Suprapubic skin (tissue), 4 donors: Measurements from ENCODE around the gene ULK4. TPM values are rescaled to one million over a fixed set of nuclear protein-coding genes. Genes with fewer than 3 reads are reported as not detected.
A peak's percentile ranks its signal among the peaks of the same experiment; 100 is the strongest.

Experiments used
- DNase-seq, 2 donors: peaks; one replicate each; pipeline ENCODE4 v3.0.0-alpha.2; 2019; ENCODE audit warnings: low spot score in 2 of 2
- H3K27ac ChIP-seq: fragments of 200-600 bp; sonication (generic); one replicate; pipeline ENCODE4 v1.5.1; 2019
- H3K27me3 ChIP-seq: fragments of 200-600 bp; sonication (generic); one replicate; pipeline ENCODE4 v1.5.1; 2019
- H3K36me3 ChIP-seq: fragments of 200-600 bp; sonication (generic); one replicate; pipeline ENCODE4 v1.5.1; 2019
- H3K4me1 ChIP-seq: fragments of 200-600 bp; sonication (generic); one replicate; pipeline ENCODE4 v1.5.1; 2019
- H3K4me3 ChIP-seq: fragments of 200-600 bp; sonication (generic); one replicate; pipeline ENCODE4 v1.5.1; 2019; ENCODE audit warnings: mild to moderate bottlenecking
- H3K9me3 ChIP-seq: fragments of 200-600 bp; sonication (generic); one replicate; pipeline ENCODE4 v1.5.1; 2019
- CTCF ChIP-seq, 2 donors: fragments of 200-600 bp in 1 of 2; fragments of 450-650 bp in 1 of 2; sonication (generic) in 1 of 2; IDR thresholded peaks; one replicate each; pipeline ENCODE4 v1.5.1; 2016 to 2019; ENCODE audit warnings: antibody characterized with exemption in 2 of 2, mild to moderate bottlenecking in 1 of 2, moderate library complexity in 1 of 2
- EP300 ChIP-seq: sonication (generic); formaldehyde crosslinking; IDR thresholded peaks from one replicate; pipeline ENCODE4 v1.6.1; 2017; ENCODE audit warnings: antibody characterized with exemption
- POLR2A ChIP-seq, 2 donors: fragments of 450-650 bp; IDR thresholded peaks; one replicate each; pipeline ENCODE4 v1.6.1; 2017; ENCODE audit warnings: antibody characterized with exemption in 2 of 2, mild to moderate bottlenecking in 2 of 2, moderate library complexity in 2 of 2
- POLR2AphosphoS5 ChIP-seq, 3 donors: sonication (generic); formaldehyde crosslinking; IDR thresholded peaks; one replicate each; pipeline ENCODE4 v1.6.1; 2017; ENCODE audit warnings: antibody characterized with exemption in 3 of 3
- WGBS: methylation state at CpG from one replicate; pipeline ENCODE4 v1.1.5; 2018; 5-methylcytosine and 5-hydroxymethylcytosine counted together
- total RNA-seq, 4 donors: library from RNA; depleted of rRNA; stranded (reverse); fragments of >200 nt; gene quantifications; one replicate each; pipeline ENCODE4 v1.1.0, GENCODE V29; 2016

The ULK4 gene
- total RNA-seq, 4 donors from 2014 or later = 11.7 to 21.7 (median 16.6) TPM

- TF ChIP-seq CTCF (IDR thresholded peaks at IDR 0.05) = no peak
- TF ChIP-seq POLR2AphosphoS5 (IDR thresholded peaks at IDR 0.05) = no peak
- no peak for TF ChIP-seq EP300
- TF ChIP-seq POLR2A (IDR thresholded peaks at IDR 0.05) = no peak
- peak; percentile 72 to 82 for DNase-seq
- H3K9me3 ChIP-seq = no peaks in the 10 kb centered on the region
- WGBS = 16% methylated on average over 10 of the region's 20 CpGs
- H3K27me3 ChIP-seq = no peaks in the 10 kb centered on the region
- peak overlapping the region; percentile 100 for H3K27ac ChIP-seq
- H3K4me1 ChIP-seq = peaks cover 33% of the 10 kb centered on the region
- no peaks in the 10 kb centered on the region for H3K36me3 ChIP-seq
- H3K4me3 ChIP-seq = peak overlapping the region; percentile 98
Measured at GRCh38 chr3:41198526-41198925, 763.4 kb downstream of the ULK4 start.

DNA sequence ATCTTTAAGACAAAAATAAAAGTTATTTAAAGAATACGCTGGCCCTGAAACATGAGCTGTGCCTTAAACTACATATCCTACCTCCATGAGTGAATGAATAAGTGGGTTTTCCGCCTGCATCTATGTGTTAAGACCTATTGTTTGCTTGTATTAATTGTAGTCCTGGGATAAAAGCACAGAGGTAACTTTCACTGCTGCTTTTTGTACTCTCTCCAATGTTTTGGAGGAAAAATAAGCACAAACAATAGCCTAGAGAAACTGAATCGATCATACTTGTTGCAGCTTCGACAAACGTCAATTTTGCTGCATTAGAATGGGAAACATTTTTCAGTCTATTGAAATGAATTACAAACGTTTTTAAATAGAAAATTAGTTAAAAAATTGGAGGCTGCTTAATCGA, 763.9 kb downstream of the ULK4 start:
- TF ChIP-seq POLR2AphosphoS5 (IDR thresholded peaks at IDR 0.05) (no peak), POLR2A (IDR thresholded peaks at IDR 0.05) (no peak), EP300 (no peak), CTCF (IDR thresholded peaks at IDR 0.05) (no peak)
- 80% methylated on average over 7 of the region's 7 CpGs for WGBS
- H3K27me3 ChIP-seq = no peaks in the 10 kb centered on the region
- no peak overlapping the region for H3K27ac ChIP-seq
- H3K36me3 ChIP-seq = no peaks in the 10 kb centered on the region
- peaks cover 28% of the 10 kb centered on the region for H3K4me1 ChIP-seq
- H3K9me3 ChIP-seq = no peaks in the 10 kb centered on the region
- peak overlapping the region; percentile 98 for H3K4me3 ChIP-seq
- DNase-seq = no peak

Other genes starting within 250 kb of the ULK4 start
- gene TRAK1, start 129.3 kb upstream of the ULK4 start, total RNA-seq = 100 to 1,000 TPM in 1 of 4 donors, 10 to 100 TPM in 3; 78.3 to 214 (median 86.4) TPM